Tibial artery (tissue), 4 donors: ENCODE data around the gene SLC22A17.

Source experiments
- DNase-seq, 2 donors: peaks; one replicate each; pipeline ENCODE4 v3.0.0-alpha.2; 2019
- H3K27ac ChIP-seq, 2 donors: fragments of 200-600 bp; sonication (generic) in 1 of 2; 1 replicate in 1 of 2; 2 replicates in 1 of 2; pipeline ENCODE4 v1.5.1; 2018 to 2019; ENCODE audit warnings: mild to moderate bottlenecking in 1 of 2
- H3K27me3 ChIP-seq, 2 donors: fragments of 200-600 bp; sonication (generic) in 1 of 2; one replicate each; pipeline versions ENCODE4 v1.5.1 to v1.6.0; 2016 to 2019
- H3K36me3 ChIP-seq, 3 donors: fragments of 200-600 bp; sonication (generic) in 2 of 3; one replicate each; pipeline ENCODE4 v1.5.1; 2016 to 2019; ENCODE audit warnings: mild to moderate bottlenecking in 2 of 3
- H3K4me1 ChIP-seq, 4 donors: fragments of 200-600 bp; sonication (generic) in 2 of 4; 1 replicate in 3 of 4; 2 replicates in 1 of 4; pipeline ENCODE4 v1.5.1; 2016 to 2019
- H3K4me3 ChIP-seq, 2 donors: fragments of 200-600 bp; sonication (generic) in 1 of 2; 1 replicate in 1 of 2; 2 replicates in 1 of 2; pipeline ENCODE4 v1.5.1; 2018 to 2019; ENCODE audit warnings: mild to moderate bottlenecking in 2 of 2
- H3K9me3 ChIP-seq, 3 donors: fragments of 200-600 bp; sonication (generic) in 1 of 3; one replicate each; pipeline ENCODE4 v1.5.1; 2016 to 2019
- CTCF ChIP-seq, 2 experiments: fragments of 200-600 bp in 1 of 2; fragments of 450-650 bp in 1 of 2; IDR thresholded peaks; one replicate each; pipeline ENCODE4 v1.5.1; 2017 to 2019; ENCODE audit warnings: antibody characterized with exemption in 2 of 2, mild to moderate bottlenecking in 1 of 2, moderate library complexity in 1 of 2
- intact Hi-C: fragments of 100-400 bp; cut with DNase I; formaldehyde crosslinking; loops from one replicate; pipeline ENCODE4 v1.15.0; 2023; ENCODE audit warnings: low total_unique reads

The SLC22A17 gene

DNA sequence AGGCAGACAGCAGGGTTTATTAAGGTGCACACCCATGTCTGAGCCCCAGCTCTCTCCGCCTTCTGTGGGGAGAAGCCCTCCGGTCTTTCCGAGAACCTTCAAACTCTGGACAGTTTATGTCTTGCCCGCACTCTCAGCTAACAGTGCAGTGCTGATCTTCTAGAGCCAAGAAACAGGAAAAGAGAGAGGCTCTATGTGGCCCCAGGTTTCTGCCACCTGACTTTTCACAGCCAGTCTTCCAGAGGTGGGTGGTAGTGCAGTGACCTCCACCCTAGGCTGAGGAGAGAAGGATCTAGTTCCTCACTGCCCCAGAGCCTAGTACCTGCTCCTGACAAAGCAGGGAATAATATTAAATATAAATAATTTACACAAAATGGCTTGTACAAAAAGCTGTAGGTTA lies 4.0 kb upstream of the SLC22A17 start:
- Histone ChIP-seq H3K27me3 (no peaks in the 10 kb centered on the region), H3K27ac (no peak overlapping the region), H3K36me3 (peaks cover 9 to 54% (median 10%) of the 10 kb centered on the region in 3 donors), H3K4me3 (no peak overlapping the region), H3K9me3 (no peaks in the 10 kb centered on the region), H3K4me1 (peaks cover 0 to 21% (median 10%) of the 10 kb centered on the region in 4 donors)
- no peak for DNase-seq
- intact Hi-C loops: no loop called here
- no peak for TF ChIP-seq CTCF (IDR thresholded peaks at IDR 0.05)

- intact Hi-C loops: no loop called here
- H3K27me3 ChIP-seq: no peaks in the 10 kb centered on the region
- DNase-seq: no peak
These were observed 3.3 kb upstream of the SLC22A17 start for GRCh38 chr14:23355871-23356435.

DNA sequence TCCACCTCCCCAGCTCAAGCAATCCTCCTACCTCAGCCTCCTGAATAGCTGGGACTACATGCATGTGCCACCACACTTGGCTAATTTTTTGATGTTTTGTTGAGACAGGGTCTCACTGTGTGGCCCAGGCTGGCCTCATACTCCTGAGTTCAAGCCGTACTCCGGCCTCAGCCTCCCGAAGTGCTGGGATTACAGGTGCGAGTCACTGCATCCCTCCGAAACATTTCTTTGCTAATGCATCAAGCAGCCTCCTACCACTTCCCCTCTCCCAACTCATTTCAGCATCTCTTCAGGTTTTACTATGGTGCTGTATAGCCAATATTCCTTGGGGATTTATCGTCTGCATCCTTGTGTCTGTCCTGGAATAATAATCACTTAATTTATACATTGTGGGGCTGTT lies 2.3 kb upstream of the SLC22A17 start:
- Histone ChIP-seq H3K4me3 (no peak overlapping the region), H3K9me3 (no peaks in the 10 kb centered on the region), H3K27me3 (no peaks in the 10 kb centered on the region), H3K36me3 (peaks cover 5 to 44% (median 7%) of the 10 kb centered on the region in 3 donors), H3K27ac (no peak overlapping the region), H3K4me1 (peaks cover 0 to 14% (median 11%) of the 10 kb centered on the region in 4 donors)
- TF ChIP-seq CTCF (IDR thresholded peaks at IDR 0.05): no peak
- intact Hi-C loops: no loop called here
- no peak for DNase-seq

More at GRCh38 chr14:23355871-23356435, 3.3 kb upstream of the SLC22A17 start:
- Histone ChIP-seq H3K4me1 (peaks cover 0 to 21% (median 11%) of the 10 kb centered on the region in 4 donors), H3K4me3 (no peak overlapping the region), H3K27ac (no peak overlapping the region), H3K9me3 (no peaks in the 10 kb centered on the region), H3K36me3 (peaks cover 9 to 54% (median 10%) of the 10 kb centered on the region in 3 donors)
- TF ChIP-seq CTCF (IDR thresholded peaks at IDR 0.05): no peak

DNA sequence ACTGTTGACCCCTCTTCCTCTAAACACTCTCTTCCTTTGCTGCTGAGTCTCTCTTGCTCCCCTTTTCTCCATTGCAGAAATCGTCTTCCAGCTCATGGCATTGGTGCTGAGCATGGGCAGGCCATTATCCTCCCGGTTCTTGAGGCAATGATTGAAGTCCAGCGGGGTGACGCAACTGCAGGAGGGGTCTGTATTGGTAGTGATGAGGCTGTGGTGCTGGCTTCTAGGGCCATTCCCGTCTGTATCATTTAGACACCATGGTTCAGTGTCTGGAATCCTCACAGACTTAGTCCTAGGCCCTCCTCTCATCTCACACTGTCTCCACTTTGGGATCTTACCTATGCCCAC lies 720 bp upstream of the SLC22A17 start:
- intact Hi-C loops: no loop called here
- no peak for TF ChIP-seq CTCF (IDR thresholded peaks at IDR 0.05)
- Histone ChIP-seq H3K4me1 (peaks cover 0 to 11% (median 10%) of the 10 kb centered on the region in 4 donors), H3K4me3 (no peak overlapping the region), H3K27me3 (no peaks in the 10 kb centered on the region), H3K36me3 (peaks cover 0 to 37% (median 0%) of the 10 kb centered on the region in 3 donors), H3K9me3 (no peaks in the 10 kb centered on the region), H3K27ac (no peak overlapping the region)
- no peak for DNase-seq

- intact Hi-C loops: no loop called here
- DNase-seq: no peak
- peaks cover 0 to 35% (median 0%) of the 10 kb centered on the region in 3 donors for H3K36me3 ChIP-seq
- H3K4me3 ChIP-seq: peak overlapping the region; percentile 60 to 72
- no peak for TF ChIP-seq CTCF (IDR thresholded peaks at IDR 0.05)
- H3K9me3 ChIP-seq: no peaks in the 10 kb centered on the region
- H3K4me1 ChIP-seq: peaks cover 0 to 11% (median 10%) of the 10 kb centered on the region in 4 donors
- no peaks in the 10 kb centered on the region for H3K27me3 ChIP-seq
- H3K27ac ChIP-seq: peak overlapping the region; percentile 8 to 53
These were observed 794 bp downstream of the SLC22A17 start for GRCh38 chr14:23351681-23352505.
